Smooth muscle cell (in vitro differentiated cells): ENCODE measurements around the gene ANO7. TPM values are rescaled to one million over a fixed set of nuclear protein-coding genes. Genes with fewer than 3 reads are reported as not detected.
A peak's percentile ranks its signal among the peaks of the same experiment; 100 is the strongest.

Experiments used
- DNase-seq: peaks from one replicate; lab custom pipeline; 2025; ENCODE audit not compliant: unreplicated experiment; lab: John Stamatoyannopoulos, UW
- H2AFZ ChIP-seq: fragments of 200-600 bp; sonication (generic); 2 replicates; pipeline ENCODE4 v1.6.0; 2016; ENCODE audit warnings: antibody characterized with exemption, low read depth, mild to moderate bottlenecking
- H3F3A ChIP-seq: fragments of 200-600 bp; sonication (generic); 2 replicates; pipeline ENCODE4 v1.6.0; 2017; ENCODE audit warnings: antibody characterized with exemption, low read depth
- H3K27ac ChIP-seq: fragments of 200-600 bp; sonication (generic); 2 replicates; pipeline ENCODE4 v1.5.1; 2016; ENCODE audit warnings: low read depth, mild to moderate bottlenecking
- H3K27me3 ChIP-seq: fragments of 200-600 bp; sonication (generic); 2 replicates; pipeline ENCODE4 v1.6.1; 2016; ENCODE audit warnings: low read depth, mild to moderate bottlenecking
- H3K36me3 ChIP-seq: fragments of 200-600 bp; sonication (generic); 2 replicates; pipeline ENCODE4 v1.5.1; 2016; ENCODE audit warnings: low read depth
- H3K4me1 ChIP-seq: fragments of 200-600 bp; sonication (generic); 2 replicates; pipeline ENCODE4 v1.5.1; 2016; ENCODE audit warnings: low read depth
- H3K4me2 ChIP-seq: fragments of 200-600 bp; sonication (generic); 2 replicates; pipeline ENCODE4 v1.6.0; 2016; ENCODE audit warnings: mild to moderate bottlenecking
- H3K4me3 ChIP-seq: fragments of 200-600 bp; sonication (generic); 2 replicates; pipeline ENCODE4 v1.5.1; 2016; ENCODE audit warnings: mild to moderate bottlenecking
- H3K79me2 ChIP-seq: fragments of 200-600 bp; sonication (generic); 2 replicates; pipeline ENCODE4 v1.6.0; 2016; ENCODE audit warnings: low read depth, mild to moderate bottlenecking
- H3K9ac ChIP-seq: fragments of 200-600 bp; sonication (generic); 2 replicates; pipeline ENCODE4 v1.6.0; 2016; ENCODE audit warnings: low read depth
- H3K9me3 ChIP-seq: fragments of 200-600 bp; sonication (generic); replicated peaks from 2 replicates; pipeline ENCODE4 v1.5.1; 2016; ENCODE audit warnings: low read depth
- H4K20me1 ChIP-seq: fragments of 200-600 bp; sonication (generic); 2 replicates; pipeline ENCODE4 v1.6.0; 2016; ENCODE audit warnings: low read depth
- CTCF ChIP-seq: fragments of 200-600 bp; sonication (generic); IDR thresholded peaks from 2 replicates; pipeline ENCODE4 v1.5.1; 2017; ENCODE audit warnings: borderline replicate concordance, mild to moderate bottlenecking, antibody characterized with exemption; ENCODE audit not compliant: insufficient read depth, poor library complexity, severe bottlenecking
- WGBS: methylation state at CpG from one replicate; pipeline ENCODE4 v1.1.7; 2016; ENCODE audit warnings: low lambda C conversion rate; 5-methylcytosine and 5-hydroxymethylcytosine counted together
- polyA plus RNA-seq: library from polyadenylated mRNA; unstranded; fragments of >200 nt; fragmentation: Nextera tagmentation; extraction: Ambion mirVana; gene quantifications from 2 replicates; pipeline ENCODE4 v1.2.1, GENCODE V29; 2016
- total RNA-seq: library from RNA; depleted of rRNA; stranded (reverse); fragments of >200 nt; gene quantifications from 2 replicates; pipeline ENCODE4 v1.2.3, GENCODE V29; 2014

ANO7 gene
- total and polyA plus RNA-seq, 2 experiments from 2014 or later = 1.3 to 1.4 TPM

GRCh38 chr2:241268716-241269445 lies 80.4 kb downstream of the ANO7 start:
- Histone ChIP-seq H3K36me3 (peaks cover 6% of the 10 kb centered on the region), H3K79me2 (peaks cover 94% of the 10 kb centered on the region), H3K27ac (peak overlapping the region; percentile 90), H3F3A (peaks cover 44% of the 10 kb centered on the region), H3K27me3 (no peaks in the 10 kb centered on the region), H3K4me2 (peak overlapping the region; percentile 98), H3K4me3 (peak overlapping the region; percentile 13), H3K4me1 (peaks cover 9% of the 10 kb centered on the region), H3K9ac (no peak overlapping the region), H3K9me3 (no peaks in the 10 kb centered on the region), H2AFZ (no peak overlapping the region), H4K20me1 (peaks cover 91% of the 10 kb centered on the region)
- TF ChIP-seq CTCF = no peak
- 43% methylated on average over 14 of the region's 14 CpGs for WGBS
- DNase-seq = no peak

GRCh38 chr2:241269707-241270520 lies 81.4 kb downstream of the ANO7 start:
- H3K4me1 ChIP-seq = peaks cover 9% of the 10 kb centered on the region
- no peak for TF ChIP-seq CTCF
- peak overlapping the region; percentile 90 for H3K27ac ChIP-seq
- DNase-seq = no peak
- H4K20me1 ChIP-seq = peaks cover 88% of the 10 kb centered on the region
- H3K79me2 ChIP-seq = peaks cover 88% of the 10 kb centered on the region
- peaks cover 5% of the 10 kb centered on the region for H3K36me3 ChIP-seq
- H3K27me3 ChIP-seq = no peaks in the 10 kb centered on the region
- 75% methylated on average over 15 of the region's 15 CpGs for WGBS
- H3K4me3 ChIP-seq = peak overlapping the region; percentile 70
- peak overlapping the region; percentile 98 for H3K4me2 ChIP-seq
- no peaks in the 10 kb centered on the region for H3K9me3 ChIP-seq
- H3F3A ChIP-seq = peaks cover 43% of the 10 kb centered on the region
- no peak overlapping the region for H2AFZ ChIP-seq
- H3K9ac ChIP-seq = peak overlapping the region; percentile 5

GRCh38 chr2:241270531-241270930 lies 82.1 kb downstream of the ANO7 start:
- 40% methylated on average over 5 of the region's 5 CpGs for WGBS
- Histone ChIP-seq H3K4me3 (peak overlapping the region; percentile 70), H3K9ac (peak overlapping the region; percentile 97), H3K9me3 (no peaks in the 10 kb centered on the region), H2AFZ (no peak overlapping the region), H4K20me1 (peaks cover 82% of the 10 kb centered on the region), H3K4me1 (peaks cover 9% of the 10 kb centered on the region), H3K4me2 (peak overlapping the region; percentile 98), H3K79me2 (peaks cover 88% of the 10 kb centered on the region), H3K27ac (peak overlapping the region; percentile 90), H3K27me3 (no peaks in the 10 kb centered on the region), H3K36me3 (peaks cover 5% of the 10 kb centered on the region), H3F3A (peaks cover 42% of the 10 kb centered on the region)
- TF ChIP-seq CTCF = no peak
- no peak for DNase-seq
